Esophagus squamous epithelium (tissue), 5 donors: ENCODE data around the gene CDK15. TPM values are rescaled to one million over a fixed set of nuclear protein-coding genes. Genes with fewer than 3 reads are reported as not detected.
"Not testable (repeated sequence)": the region's sequence is repeated elsewhere in the genome, so short reads cannot be mapped to it uniquely, and the experiment has no call there.

Experiments used
- DNase-seq: peaks from one replicate; lab custom pipeline; 2025; lab: John Stamatoyannopoulos, UW
- H3K27ac ChIP-seq, 4 donors: fragments of 200-600 bp; sonication (generic); one replicate each; pipeline ENCODE4 v1.5.1; 2016 to 2019; ENCODE audit warnings: mild to moderate bottlenecking in 1 of 4
- H3K27me3 ChIP-seq, 4 donors: fragments of 200-600 bp; sonication (generic); 1 replicate in 3 of 4; 2 replicates in 1 of 4; pipeline versions ENCODE4 v1.5.1 to v1.6.0; 2017 to 2021; ENCODE audit warnings: antibody characterized with exemption in 1 of 4
- H3K36me3 ChIP-seq, 3 donors: fragments of 200-600 bp; sonication (generic); one replicate each; pipeline ENCODE4 v1.5.1; 2016 to 2019
- H3K4me1 ChIP-seq, 3 donors: fragments of 200-600 bp; sonication (generic); one replicate each; pipeline ENCODE4 v1.5.1; 2017 to 2019
- H3K4me3 ChIP-seq, 4 donors: fragments of 200-600 bp; sonication (generic); 1 replicate in 3 of 4; 2 replicates in 1 of 4; pipeline ENCODE4 v1.5.1; 2016 to 2019; ENCODE audit warnings: mild to moderate bottlenecking in 2 of 4, moderate library complexity in 1 of 4
- H3K9me3 ChIP-seq, 3 donors: fragments of 200-600 bp; sonication (generic); one replicate each; pipeline ENCODE4 v1.5.1; 2016 to 2019
- POLR2A ChIP-seq, 4 donors: fragments of 450-650 bp; IDR thresholded peaks; one replicate each; pipeline ENCODE4 v1.6.1; 2017; ENCODE audit warnings: antibody characterized with exemption in 4 of 4, mild to moderate bottlenecking in 4 of 4, moderate library complexity in 3 of 4
- WGBS, 2 donors: methylation state at CpG; one replicate each; pipeline ENCODE4 v1.1.5; 2018; 5-methylcytosine and 5-hydroxymethylcytosine counted together
- intact Hi-C: fragments of 100-400 bp; cut with DNase I; formaldehyde crosslinking; loops from one replicate; pipeline ENCODE4 v1.15.0; 2022
- total RNA-seq, 4 donors: library from RNA; depleted of rRNA; stranded (reverse); fragments of >200 nt; gene quantifications; one replicate each; pipeline ENCODE4 v1.1.0, GENCODE V29; 2016
- TF ChIP-seq, protein P1 (sequence below), 6 experiments: fragments of 450-650 bp in 4 of 6; fragments of 200-600 bp in 2 of 6; sonication (generic) in 2 of 6; IDR thresholded peaks; one replicate each; pipeline ENCODE4 v1.5.1; 2016 to 2019; ENCODE audit warnings: antibody characterized with exemption in 6 of 6, mild to moderate bottlenecking in 4 of 6, moderate library complexity in 4 of 6
- donor health status: DM: yes; HTN: yes; CAD: no.

The CDK15 gene
- 1 to 10 TPM in 1 of 4 donors, under 1 TPM in 1, not detected in 2; 0.23 to 6.1 TPM for total RNA-seq

DNA sequence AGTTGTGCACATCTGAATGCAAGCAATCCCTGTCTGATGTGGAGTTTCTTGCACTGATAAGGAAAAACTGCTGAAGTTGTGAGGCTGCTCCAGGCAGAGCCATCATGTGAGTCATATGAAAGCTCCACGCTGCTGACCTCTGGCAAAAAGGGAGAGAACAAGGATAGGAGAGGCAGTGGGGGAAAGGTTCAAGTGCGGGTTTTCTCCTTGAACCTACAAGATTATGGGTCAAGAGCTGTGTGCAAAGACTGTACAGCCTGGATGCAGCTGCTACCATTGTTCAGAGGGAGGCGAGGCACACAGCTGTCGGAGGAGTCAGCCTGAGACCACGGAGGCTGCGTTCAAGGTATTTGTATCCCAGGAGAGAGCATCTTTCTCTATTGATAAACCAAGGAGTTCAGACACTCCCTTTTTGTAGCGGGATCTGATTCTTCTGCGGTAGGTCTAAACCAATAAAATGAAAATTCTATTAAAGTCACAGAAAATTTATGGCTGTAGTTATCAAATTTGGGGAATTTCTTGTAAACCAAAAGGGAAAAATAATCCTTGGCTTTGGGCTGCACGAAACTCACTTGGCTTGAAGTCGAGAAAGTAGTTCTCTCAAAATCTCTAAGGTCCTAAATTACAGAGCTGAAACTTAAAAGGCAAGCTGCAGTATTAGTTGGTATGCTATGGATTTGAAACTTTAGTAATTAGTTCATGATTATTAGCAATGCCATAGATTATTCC, at the start of gene CDK15:
Gene CDK15 (plus strand): TSS at position 96 of the 729 bp plus-strand sequence. CDS start 128 bp downstream, at position 224.
- intact Hi-C loops, result no loop called here
- H3K27ac ChIP-seq, result peak within 1 kb of the TSS in 3 of 4 donors; percentile 3 to 46 (median 12)
- DNase-seq, result no peak
- no peaks in the 10 kb centered on the region for H3K4me1 ChIP-seq
- no peaks in the 10 kb centered on the region for H3K9me3 ChIP-seq
- no peak for TF ChIP-seq POLR2A (IDR thresholded peaks at IDR 0.05)
- TF ChIP-seq, protein P1, sequence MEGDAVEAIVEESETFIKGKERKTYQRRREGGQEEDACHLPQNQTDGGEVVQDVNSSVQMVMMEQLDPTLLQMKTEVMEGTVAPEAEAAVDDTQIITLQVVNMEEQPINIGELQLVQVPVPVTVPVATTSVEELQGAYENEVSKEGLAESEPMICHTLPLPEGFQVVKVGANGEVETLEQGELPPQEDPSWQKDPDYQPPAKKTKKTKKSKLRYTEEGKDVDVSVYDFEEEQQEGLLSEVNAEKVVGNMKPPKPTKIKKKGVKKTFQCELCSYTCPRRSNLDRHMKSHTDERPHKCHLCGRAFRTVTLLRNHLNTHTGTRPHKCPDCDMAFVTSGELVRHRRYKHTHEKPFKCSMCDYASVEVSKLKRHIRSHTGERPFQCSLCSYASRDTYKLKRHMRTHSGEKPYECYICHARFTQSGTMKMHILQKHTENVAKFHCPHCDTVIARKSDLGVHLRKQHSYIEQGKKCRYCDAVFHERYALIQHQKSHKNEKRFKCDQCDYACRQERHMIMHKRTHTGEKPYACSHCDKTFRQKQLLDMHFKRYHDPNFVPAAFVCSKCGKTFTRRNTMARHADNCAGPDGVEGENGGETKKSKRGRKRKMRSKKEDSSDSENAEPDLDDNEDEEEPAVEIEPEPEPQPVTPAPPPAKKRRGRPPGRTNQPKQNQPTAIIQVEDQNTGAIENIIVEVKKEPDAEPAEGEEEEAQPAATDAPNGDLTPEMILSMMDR (IDR thresholded peaks at IDR 0.05), result no peak
- no peaks in the 10 kb centered on the region for H3K36me3 ChIP-seq
- peaks cover 0 to 14% (median 0%) of the 10 kb centered on the region in 4 donors for H3K27me3 ChIP-seq
- 59 to 63% methylated on average over 10 of the region's 10 CpGs for WGBS, 2 donors
- no peak within 1 kb of the TSS for H3K4me3 ChIP-seq

DNA sequence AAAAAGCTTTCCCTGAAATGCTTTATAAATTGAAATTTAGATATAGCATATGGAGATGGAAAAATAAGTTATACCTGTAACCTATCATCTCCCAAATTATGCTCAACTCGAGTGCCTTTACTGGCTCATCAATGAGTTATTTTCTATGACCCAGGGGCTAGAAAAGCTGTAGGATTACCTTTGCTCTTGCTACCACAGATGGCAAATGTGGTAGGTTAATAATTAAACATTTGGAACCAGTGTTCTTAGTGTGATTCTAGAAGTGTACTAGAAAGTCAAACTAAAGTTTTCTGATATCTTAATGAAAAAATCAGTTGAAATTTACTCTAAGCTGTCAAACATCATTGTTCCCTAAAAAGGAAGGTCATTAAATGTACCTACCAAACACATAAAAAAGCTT, 48.1 kb upstream of the CDK15 start:
- no peaks in the 10 kb centered on the region for H3K9me3 ChIP-seq
- H3K4me3 ChIP-seq, result no peak overlapping the region
- H3K4me1 ChIP-seq, result no peaks in the 10 kb centered on the region
- H3K27ac ChIP-seq, result no peak overlapping the region
- no peaks in the 10 kb centered on the region for H3K27me3 ChIP-seq
- TF ChIP-seq POLR2A (IDR thresholded peaks at IDR 0.05), result no peak
- TF ChIP-seq, protein P1 (IDR thresholded peaks at IDR 0.05), result no peak
- WGBS, 2 donors, result 0 to 50% methylated on average over 1 of the region's 1 CpG
- H3K36me3 ChIP-seq, result peaks cover 0 to 74% (median 3%) of the 10 kb centered on the region in 3 donors
- intact Hi-C loops, result no loop called here
- no peak for DNase-seq

DNA sequence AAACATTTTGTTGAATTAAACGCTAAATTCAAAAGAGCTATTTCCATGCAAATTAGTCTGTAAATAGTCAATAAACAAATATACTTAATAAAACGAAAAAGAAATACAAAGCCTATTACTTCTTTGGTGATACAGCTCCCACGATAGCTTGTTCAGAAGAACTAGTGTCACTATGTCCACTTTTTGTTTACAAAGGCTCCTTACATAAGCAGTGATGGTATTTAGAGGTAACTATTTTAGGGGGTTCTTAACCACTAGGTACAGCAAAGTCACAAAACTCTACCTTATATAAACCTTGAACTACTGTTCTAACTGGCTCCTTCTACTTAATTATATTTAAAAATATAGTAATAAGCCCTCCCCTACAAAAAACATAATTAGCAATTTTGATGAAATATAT, 47.5 kb upstream of the CDK15 start:
- H3K4me3 ChIP-seq, result no peak overlapping the region
- H3K27me3 ChIP-seq, result no peaks in the 10 kb centered on the region
- H3K9me3 ChIP-seq, result no peaks in the 10 kb centered on the region
- H3K27ac ChIP-seq, result no peak overlapping the region
- intact Hi-C loops, result no loop called here
- no peak for DNase-seq
- H3K4me1 ChIP-seq, result no peaks in the 10 kb centered on the region
- TF ChIP-seq, protein P1 (IDR thresholded peaks at IDR 0.05), result no peak
- no peak for TF ChIP-seq POLR2A (IDR thresholded peaks at IDR 0.05)
- 85 to 89% methylated on average over 3 of the region's 3 CpGs for WGBS, 2 donors
- H3K36me3 ChIP-seq, result peaks cover 0 to 75% (median 3%) of the 10 kb centered on the region in 3 donors

DNA sequence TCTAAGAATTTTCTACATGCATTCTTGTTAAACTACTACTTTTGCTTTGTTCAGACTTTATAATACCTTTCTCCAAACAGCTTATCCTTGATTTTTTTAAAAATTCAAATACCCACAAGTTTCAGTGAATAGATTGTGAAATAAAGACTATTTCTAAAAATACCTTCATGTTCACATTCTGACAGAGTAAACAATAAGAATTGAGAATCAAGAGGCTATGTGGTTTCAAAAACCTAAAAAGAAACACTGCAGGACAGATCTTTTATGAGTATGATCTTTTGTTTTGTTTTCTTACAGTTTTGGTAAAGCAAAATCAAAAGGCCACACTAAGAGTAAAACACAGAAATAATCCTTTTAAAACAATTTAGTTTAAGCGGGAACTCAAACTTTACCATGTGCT, 46.8 kb upstream of the CDK15 start:
- WGBS, 2 donors, result 90 to 95% methylated on average over 1 of the region's 1 CpG
- no peak overlapping the region for H3K27ac ChIP-seq
- intact Hi-C loops, result no loop called here
- H3K36me3 ChIP-seq, result peaks cover 0 to 73% (median 3%) of the 10 kb centered on the region in 3 donors
- H3K4me3 ChIP-seq, result no peak overlapping the region
- no peaks in the 10 kb centered on the region for H3K9me3 ChIP-seq
- no peaks in the 10 kb centered on the region for H3K4me1 ChIP-seq
- DNase-seq, result no peak
- TF ChIP-seq POLR2A (IDR thresholded peaks at IDR 0.05), result no peak
- TF ChIP-seq, protein P1 (IDR thresholded peaks at IDR 0.05), result no peak
- no peaks in the 10 kb centered on the region for H3K27me3 ChIP-seq

DNA sequence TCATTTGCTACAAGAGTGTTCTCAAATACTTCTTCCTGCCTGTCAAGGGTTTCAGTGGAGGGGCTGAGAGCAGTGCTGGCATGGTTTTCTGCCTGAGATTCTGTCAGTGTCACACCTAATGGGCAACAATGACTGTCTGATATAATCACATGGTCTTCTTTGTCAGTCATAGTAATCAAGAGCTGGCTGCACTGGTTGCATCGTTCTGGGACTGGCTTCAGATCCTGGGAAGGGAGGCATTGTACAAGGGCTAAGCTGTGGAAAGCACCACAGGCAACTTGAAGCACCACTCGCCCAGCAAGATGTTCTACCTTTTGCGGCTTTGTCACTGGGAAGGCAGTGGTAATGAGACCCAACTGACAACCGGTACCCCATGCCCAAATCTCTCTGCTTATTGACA, 45.2 kb upstream of the CDK15 start:
- no peaks in the 10 kb centered on the region for H3K27me3 ChIP-seq

DNA sequence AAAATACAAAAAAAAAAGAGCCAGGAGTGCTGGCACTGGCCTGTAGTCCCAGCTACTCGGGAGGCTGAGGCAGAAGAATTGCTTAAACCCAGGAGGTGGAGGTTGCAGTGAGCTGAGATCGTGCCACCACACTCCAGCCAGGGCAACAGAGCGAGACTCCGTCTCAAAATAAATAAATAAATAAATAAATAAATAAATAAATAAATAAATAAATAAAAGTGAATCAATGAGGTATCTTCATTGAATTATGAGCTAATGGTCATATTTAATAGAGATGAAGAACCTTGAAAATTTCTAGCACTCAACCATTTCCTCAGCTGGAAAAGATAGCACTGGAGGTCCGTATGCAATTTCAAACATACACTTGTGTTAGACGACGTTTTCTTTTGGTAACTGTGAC, 41.9 kb upstream of the CDK15 start:
- intact Hi-C loops, H3K27me3 ChIP-seq, H3K9me3 ChIP-seq, DNase-seq, H3K4me3 ChIP-seq, H3K4me1 ChIP-seq, H3K27ac ChIP-seq: not testable (repeated sequence)
- H3K36me3 ChIP-seq, result peaks cover 0 to 70% (median 3%) of the 10 kb centered on the region in 3 donors
- 92 to 94% methylated on average over 7 of the region's 7 CpGs for WGBS, 2 donors

More for the DNA sequence above, 45.2 kb upstream of the CDK15 start:
- 94 to 100% methylated on average over 1 to 3 of the region's 4 CpGs for WGBS, 2 donors
- Histone ChIP-seq H3K4me1 (no peaks in the 10 kb centered on the region), H3K36me3 (peaks cover 0 to 85% (median 3%) of the 10 kb centered on the region in 3 donors), H3K27ac (no peak overlapping the region), H3K4me3 (no peak overlapping the region), H3K9me3 (no peaks in the 10 kb centered on the region)
- DNase-seq, result no peak
- intact Hi-C loops, result no loop called here
- no peak for TF ChIP-seq POLR2A (IDR thresholded peaks at IDR 0.05)
- TF ChIP-seq, protein P1 (IDR thresholded peaks at IDR 0.05), result no peak
